Activated T-cell treated with anti-CD3 and anti-CD28 coated beads for 4 hours (primary cell): ENCODE measurements around the gene TMEM53.

Source experiments
- DNase-seq: peaks from one replicate; pipeline ENCODE4 v3.0.0-alpha.2; 2020

TMEM53 gene

GRCh38 chr1:44696789-44697345 is 22.6 kb upstream of the TMEM53 start:
- DNase-seq: no peak

DNA sequence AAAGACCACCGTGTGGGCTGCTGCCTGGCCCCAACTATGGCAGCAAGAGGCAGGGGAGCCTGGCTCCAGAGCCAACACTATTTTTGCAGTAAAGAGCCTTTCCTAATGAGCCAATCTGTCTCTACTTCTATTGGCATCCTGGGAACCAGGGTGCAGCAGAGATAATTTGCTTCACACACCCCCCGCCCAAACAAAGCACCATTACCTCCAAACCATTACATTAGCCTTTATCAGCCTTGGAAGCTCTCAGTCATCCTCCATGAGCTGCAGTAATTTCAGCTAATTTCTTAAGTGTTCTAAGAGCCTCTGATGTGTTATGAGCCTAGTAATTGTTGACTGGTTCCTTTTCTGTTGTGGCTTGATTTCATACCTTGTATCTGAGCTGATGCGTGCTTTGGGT is 21.8 kb upstream of the TMEM53 start:
- DNase-seq: no peak

- no peak for DNase-seq
These were observed 21.4 kb upstream of the TMEM53 start for GRCh38 chr1:44695671-44696070.

- DNase-seq: no peak
These were observed 20.7 kb upstream of the TMEM53 start for GRCh38 chr1:44694863-44695478.

GRCh38 chr1:44693900-44694299 is 19.6 kb upstream of the TMEM53 start:
- DNase-seq: no peak

DNA sequence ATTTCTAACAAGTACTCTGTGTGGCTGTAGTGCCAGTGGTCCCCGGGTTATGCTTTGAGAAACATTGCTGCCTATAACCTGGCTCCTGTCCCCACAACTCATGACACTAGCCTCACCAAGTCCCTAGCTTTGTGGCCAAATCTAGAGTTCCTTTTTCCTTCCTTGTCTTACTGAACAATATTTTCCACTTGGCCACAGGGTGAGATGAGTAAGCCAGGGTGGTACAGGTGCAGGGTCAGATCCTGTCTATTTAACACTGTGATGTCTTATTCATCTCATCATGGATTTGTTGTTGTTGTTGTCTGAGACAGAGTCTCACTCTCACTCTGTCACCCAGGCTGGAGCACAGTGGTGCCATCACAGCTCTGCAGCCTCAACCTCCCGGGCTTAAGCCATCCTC is 18.9 kb upstream of the TMEM53 start:
- no peak for DNase-seq

DNA sequence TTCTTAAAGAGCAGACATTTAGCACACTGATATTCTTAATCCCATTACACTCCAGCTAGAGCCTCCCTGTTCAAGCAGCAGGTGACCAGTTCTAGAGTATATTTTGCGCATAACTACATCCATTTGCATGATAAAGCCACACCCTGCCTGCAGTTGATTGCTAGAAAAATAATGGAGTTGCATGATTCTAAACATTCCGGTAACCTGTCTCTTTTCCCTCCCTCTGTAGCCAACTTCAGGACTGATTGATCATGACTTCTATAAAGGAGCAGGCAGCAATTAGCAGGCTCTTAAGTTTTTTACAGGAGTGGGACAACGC is 15.1 kb upstream of the TMEM53 start:
- no peak for DNase-seq

- no peak for DNase-seq
These were observed 14.6 kb upstream of the TMEM53 start for GRCh38 chr1:44688760-44689446.

DNA sequence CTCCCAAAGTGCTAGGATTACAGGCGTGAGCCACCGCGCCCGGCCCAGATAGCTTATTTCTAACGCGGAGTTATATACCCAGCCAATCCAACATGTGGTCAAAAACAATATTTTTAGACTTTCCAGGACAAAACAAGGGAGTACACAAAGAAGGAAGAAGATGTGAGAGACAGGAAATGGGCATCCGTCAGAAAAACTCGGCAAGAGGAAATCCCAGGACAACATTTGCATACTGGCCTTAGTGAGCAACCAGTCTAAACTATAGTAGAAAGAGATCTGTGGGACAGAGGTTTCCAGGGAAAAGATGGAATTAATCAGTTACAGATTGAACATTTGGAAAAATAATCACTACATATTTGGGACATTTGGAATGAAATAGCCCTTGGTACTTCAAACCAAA is 11.6 kb upstream of the TMEM53 start:
- no peak for DNase-seq

DNA sequence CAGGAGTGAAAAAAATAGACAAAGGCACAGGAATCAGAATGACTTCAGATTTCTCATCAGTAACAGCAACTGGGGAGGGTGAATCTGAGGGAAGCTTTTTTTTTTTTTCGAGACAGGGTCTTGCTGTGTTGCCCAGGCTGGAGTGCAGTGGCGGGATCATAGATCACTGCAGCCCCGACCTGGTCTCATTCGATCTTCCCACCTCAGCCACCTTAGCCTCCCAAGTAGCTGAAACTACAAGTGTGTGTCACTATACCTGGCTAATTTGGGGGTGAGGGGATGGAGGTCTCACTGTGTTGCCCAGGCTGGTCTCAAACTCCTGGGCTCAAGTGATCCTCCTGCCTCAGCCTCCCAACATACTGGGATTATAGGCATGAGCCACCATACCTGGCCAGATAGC is 10.9 kb upstream of the TMEM53 start:
- no peak for DNase-seq

GRCh38 chr1:44684525-44684924 is 10.2 kb upstream of the TMEM53 start:
- no peak for DNase-seq

- DNase-seq: no peak
These were observed 8.6 kb upstream of the TMEM53 start for GRCh38 chr1:44682883-44683265.

- no peak for DNase-seq
These were observed 7.9 kb upstream of the TMEM53 start for GRCh38 chr1:44681905-44682882.

DNA sequence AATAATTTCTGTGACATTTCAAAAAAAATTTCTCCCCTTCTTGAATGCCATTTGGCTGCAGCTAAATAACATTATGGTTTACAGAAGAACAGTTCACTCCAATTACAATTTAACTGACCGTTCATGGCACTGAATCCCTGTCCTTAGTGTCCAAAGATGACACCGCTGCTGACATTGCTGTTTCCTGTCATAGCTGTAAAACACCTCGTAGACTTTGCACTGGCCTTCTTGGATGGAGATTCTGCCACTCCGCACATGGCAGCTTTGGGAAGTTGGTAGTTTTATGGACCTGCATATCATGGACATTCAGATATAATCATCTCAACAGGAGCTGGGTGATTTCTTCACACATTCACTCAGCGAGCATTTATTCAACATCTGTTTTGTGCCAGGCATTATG is 5.2 kb upstream of the TMEM53 start:
- no peak for DNase-seq

GRCh38 chr1:44678626-44679025 is 4.3 kb upstream of the TMEM53 start:
- DNase-seq: no peak

- DNase-seq: no peak
These were observed 3.8 kb upstream of the TMEM53 start for GRCh38 chr1:44678120-44678519.

DNA sequence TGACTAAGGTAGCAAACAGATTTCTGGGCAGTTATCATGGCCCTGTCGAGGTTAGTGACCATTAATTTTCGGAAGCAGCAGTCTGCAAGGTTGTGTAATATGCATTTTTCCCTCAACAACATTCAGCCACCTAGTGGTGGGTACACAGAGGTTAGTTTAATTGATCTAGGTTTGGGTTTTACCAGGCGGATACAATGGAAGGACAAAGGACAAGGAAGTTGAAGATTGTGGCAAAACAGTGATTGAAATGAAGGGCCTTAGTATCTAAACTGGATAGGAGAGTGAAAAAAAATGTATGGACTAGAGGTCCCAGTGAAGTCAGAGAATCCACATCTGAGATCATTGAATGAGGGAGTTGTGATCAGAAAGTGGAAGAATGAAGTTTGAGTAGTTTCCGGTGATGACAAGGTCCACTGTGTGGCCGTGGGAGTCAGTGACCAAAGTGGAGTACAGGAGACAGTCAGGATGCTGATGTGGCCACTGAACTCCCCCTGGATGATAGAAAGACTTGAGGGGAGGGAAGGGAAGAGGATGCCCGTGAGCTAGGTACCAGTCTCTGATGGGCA is 3.0 kb upstream of the TMEM53 start:
- no peak for DNase-seq

DNA sequence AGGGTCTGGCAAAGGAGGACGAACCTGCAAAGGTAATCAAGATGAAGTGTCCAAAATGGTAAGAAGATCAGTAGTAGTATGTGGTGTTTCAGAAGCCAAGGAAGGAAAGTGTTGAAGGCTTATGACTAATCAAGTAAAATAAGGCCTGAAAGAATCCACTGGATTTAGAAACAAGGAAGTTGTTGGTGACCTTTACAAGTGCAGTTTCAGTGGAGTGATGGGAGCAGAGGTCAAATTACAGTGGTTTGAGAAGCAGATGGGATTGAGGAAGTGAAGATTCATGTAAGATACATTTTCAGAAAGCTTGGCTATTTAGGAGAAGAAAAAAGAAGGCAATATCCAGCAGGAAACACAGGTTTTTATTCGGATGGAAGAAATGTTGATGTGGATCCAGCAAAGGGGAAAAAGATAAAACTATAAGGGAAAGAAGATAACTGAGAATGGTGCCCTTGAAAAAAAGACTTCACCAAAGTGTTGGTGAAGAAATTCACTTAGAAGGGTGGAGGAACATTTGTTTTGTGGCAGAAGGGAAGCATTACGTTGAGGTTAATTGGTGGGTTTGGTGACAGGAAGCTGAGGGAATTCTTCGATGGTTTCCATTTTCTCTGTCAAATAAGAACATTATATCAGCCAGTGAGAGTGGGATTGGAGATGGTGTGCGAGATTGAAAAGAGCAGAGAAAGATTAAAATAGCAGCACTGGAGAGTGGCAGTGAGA is 2.4 kb upstream of the TMEM53 start:
- DNase-seq: no peak

- no peak for DNase-seq
These were observed 905 bp upstream of the TMEM53 start for GRCh38 chr1:44675186-44675585.

DNA sequence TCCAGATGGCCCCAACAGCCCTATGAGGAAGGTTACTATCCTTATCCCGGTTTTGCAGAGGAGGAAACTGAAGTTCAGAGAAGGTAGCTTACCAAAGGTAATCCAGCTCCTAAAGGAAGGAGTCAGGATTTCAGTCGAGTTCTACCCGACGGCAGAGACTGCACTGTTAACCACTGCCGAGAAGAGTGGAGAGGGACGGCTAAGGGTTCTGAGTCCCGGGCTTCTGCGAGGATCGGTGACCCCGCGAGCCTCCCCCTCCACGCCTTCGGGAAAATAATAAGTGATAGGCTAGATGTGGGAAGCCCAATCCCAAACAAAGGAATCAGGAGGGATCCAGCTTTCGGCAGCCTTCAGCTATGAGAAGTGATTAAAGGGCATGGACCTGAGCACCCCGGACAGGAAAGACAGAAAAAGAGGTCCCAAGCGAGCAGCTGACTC is 587 bp downstream of the TMEM53 start:
- no peak for DNase-seq

DNA sequence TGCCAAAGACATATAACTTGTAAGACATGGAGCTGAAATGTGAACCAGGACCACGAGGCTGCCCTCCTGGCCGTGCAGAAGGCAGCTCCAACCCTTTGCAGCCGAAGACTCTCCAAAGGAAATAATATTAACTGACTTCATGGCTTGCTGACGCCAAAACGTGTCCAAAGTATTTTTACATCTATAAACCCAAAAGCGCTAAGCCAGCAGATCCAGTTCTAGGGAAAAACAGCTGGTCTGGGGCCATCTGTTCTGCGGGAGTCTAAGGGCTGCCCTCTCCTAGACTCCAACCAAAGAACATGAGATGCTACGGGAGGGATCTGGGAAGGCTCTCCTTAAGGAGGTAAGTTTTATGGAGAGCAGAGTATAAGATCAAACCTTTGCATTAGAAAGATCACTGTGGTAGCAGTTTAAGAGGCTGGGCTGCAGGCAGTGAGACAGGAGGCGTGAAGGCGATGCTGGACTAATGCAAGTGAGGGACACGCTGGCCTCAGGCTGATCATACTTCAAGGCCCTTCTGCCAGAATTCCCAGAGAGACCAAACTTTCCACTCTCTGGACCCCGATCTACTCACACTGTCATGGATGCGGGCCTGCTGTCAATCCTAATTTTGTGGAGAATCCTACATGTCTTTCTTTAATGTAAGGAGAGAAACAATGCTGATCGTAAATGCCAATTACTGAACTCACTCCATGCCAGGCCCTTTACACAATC is 1.2 kb downstream of the TMEM53 start:
- DNase-seq: no peak
